ENCODE measurements around the gene GPA33.

- TF ChIP-seq EHMT2 (IDR thresholded peaks at IDR 0.05) (no peak), MTF1 (CRISPR knock-in tag; IDR thresholded peaks at IDR 0.05; ENCODE audit: borderline replicate concordance) (no peak), POLR2A (conservative IDR thresholded peaks at IDR 0.05) (no peak), SP1 (CRISPR knock-in tag; IDR thresholded peaks at IDR 0.05) (no peak), BCLAF1 (IDR thresholded peaks at IDR 0.05; ENCODE audit: borderline replicate concordance in 1 of 2, control insufficient read depth in 1 of 2, low read depth in 2 of 2, low read length in 1 of 2) (no peak), REST (IDR thresholded peaks at IDR 0.05; ENCODE audit: borderline replicate concordance) (no peak), REST (CRISPR knock-in tag; IDR thresholded peaks at IDR 0.05; ENCODE audit: low read depth) (no peak), PTTG1 (tag; IDR thresholded peaks at IDR 0.05; ENCODE audit: low read depth) (no peak), NFYB (IDR thresholded peaks at IDR 0.05; ENCODE audit: extremely low read depth, insufficient read length) (no peak)
- TF ChIP-seq, protein P1, sequence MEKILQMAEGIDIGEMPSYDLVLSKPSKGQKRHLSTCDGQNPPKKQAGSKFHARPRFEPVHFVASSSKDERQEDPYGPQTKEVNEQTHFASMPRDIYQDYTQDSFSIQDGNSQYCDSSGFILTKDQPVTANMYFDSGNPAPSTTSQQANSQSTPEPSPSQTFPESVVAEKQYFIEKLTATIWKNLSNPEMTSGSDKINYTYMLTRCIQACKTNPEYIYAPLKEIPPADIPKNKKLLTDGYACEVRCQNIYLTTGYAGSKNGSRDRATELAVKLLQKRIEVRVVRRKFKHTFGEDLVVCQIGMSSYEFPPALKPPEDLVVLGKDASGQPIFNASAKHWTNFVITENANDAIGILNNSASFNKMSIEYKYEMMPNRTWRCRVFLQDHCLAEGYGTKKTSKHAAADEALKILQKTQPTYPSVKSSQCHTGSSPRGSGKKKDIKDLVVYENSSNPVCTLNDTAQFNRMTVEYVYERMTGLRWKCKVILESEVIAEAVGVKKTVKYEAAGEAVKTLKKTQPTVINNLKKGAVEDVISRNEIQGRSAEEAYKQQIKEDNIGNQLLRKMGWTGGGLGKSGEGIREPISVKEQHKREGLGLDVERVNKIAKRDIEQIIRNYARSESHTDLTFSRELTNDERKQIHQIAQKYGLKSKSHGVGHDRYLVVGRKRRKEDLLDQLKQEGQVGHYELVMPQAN (IDR thresholded peaks at IDR 0.05; ENCODE audit: borderline replicate concordance) = no peak
Measured at GRCh38 chr1:167011560-167012191, 78.5 kb downstream of the GPA33 start.
